HTERT RPE-1 (cell line): ENCODE data around the gene GARNL3.

Experiments
- in situ Hi-C: fragments of 300-500 bp; cut with MboI; formaldehyde crosslinking; loops from 4 replicates; pipeline ENCODE4 v1.14.3; 2020; ENCODE audit warnings: low sequenced_read_pairs

The GARNL3 gene

GRCh38 chr9:127344368-127345000 lies 79.9 kb downstream of the GARNL3 start:
- in situ Hi-C loops: no loop called here

GRCh38 chr9:127345566-127345965 lies 81.0 kb downstream of the GARNL3 start:
- in situ Hi-C loops: no loop called here

DNA sequence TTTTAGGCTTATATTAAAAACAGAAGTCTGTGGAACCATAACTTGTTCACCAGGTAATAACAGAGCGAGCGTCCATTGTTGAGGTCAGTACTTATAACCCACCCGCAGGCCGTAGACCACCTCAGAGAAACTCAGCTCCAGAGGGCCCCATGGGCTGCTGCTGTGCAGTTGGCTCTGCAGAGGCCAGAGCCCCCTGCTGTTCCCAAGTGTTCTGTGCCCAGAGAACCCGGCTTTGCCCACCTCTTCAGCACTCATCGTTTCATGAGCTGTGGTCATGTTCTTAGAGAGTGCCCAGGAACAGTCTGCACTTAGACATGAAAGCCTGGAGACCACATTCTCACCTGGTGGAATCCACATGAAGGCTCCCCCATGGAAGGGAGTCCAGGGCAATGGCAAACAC lies 82.0 kb downstream of the GARNL3 start:
- in situ Hi-C loops: no loop called here

GRCh38 chr9:127347831-127348776 lies 83.5 kb downstream of the GARNL3 start:
- in situ Hi-C loops: no loop called here

GRCh38 chr9:127349483-127350113 lies 85.0 kb downstream of the GARNL3 start:
- in situ Hi-C loops: no loop called here

- in situ Hi-C loops: no loop called here
Observed at GRCh38 chr9:127351182-127352166, 86.9 kb downstream of the GARNL3 start.

- in situ Hi-C loops: no loop called here
Observed at GRCh38 chr9:127353882-127354281, 89.3 kb downstream of the GARNL3 start.

DNA sequence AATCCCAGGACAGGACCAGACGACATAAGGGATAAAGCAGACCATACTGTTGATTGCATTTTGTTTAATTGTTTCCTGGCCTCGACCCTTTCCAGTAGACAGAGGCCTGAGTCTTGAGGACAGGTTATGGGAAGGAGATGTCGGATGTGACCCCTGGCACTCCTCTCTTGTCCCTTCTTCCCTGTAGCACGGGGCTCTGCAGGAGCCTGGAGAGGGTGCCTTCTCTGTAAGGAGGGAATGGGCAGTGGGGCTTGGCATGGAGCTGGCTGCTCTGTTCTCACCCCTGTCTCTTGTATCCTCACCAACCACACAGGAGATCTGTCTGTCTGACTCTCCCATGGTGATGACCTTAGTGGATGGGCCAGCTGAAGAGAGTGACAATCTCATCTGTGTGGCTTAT lies 92.3 kb downstream of the GARNL3 start:
- in situ Hi-C loops: no loop called here

DNA sequence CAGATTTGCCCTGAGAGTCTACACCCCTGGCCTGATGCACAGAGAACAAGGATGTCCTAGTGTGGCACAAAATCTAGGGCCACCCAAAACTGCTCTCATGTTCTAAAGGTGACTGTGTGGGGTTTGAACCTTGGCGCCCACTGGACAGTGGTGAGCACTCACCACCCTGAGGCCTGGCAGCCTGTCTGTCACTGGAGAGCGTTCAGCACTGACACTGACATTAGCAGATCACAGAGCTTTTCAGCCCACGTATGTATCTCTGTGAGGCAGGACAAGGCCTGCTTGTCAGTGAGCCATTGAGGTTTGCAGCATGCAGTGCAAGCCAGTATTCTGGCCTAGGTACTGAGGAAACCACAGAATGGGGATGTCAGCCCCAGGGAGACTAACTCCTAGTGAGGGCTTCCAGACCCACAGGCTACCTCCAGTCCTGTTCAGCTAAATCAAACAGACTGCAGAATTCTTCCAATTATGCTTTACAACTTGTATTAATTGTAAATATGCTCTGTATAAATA lies 93.5 kb downstream of the GARNL3 start:
- in situ Hi-C loops: no loop called here

DNA sequence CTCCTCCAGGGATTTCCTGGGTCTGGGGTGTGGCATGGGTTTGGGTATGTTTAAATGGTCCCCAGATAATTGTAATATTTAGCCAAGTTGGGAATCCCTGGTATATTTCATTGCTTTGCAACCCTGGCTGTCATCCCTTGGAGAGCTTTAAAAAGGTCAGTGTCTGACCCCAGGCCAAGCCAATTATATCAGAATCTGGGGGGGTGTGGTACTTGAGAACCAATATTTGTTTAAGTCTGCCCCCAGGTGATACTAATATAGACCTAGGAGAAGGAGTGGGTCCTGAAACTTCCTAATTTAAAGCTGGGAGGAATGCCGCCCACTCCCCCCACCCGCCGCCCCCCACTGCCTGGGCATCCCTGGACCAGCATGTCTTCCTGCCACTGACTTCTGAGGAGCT lies 94.2 kb downstream of the GARNL3 start:
- in situ Hi-C loops: no loop called here

DNA sequence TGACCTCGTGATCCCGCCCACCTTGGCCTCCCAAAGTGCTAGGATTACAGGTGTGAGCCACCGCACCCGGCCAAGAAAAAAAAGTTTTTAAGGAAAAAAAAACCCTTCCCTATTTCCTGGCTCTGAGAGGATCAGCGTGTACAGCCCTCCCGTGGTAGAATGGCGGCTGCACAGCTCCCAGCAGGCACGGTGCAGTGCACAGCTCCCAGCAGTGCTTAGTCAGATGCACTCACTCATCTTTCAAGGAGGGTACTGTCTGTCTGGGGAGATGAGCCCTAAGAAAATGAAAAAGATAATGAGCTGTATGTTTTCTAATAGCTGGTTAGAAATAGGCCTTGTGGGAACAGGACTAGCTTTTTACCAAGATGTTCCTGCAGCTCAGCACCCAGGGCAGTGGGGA lies 95.7 kb downstream of the GARNL3 start:
- in situ Hi-C loops: no loop called here

DNA sequence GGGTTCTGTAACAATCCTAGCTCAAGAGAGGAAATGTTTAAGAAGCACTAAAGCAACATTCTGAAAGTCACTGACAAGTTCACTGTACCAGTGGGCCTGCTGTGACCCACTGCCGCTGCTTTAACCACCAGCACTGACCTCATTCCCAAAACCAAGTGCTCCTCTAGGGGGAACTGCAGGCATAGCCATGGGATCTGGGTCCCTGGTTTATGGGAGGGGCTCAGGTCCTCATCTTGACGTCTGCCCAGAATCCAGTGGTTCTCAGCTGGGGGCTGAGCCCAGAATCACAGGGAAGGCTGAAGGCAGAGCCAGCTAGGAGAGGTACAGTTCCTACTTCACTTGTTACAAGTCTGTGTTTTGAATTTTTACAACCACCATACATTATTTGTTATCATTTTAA lies 96.3 kb downstream of the GARNL3 start:
- in situ Hi-C loops: no loop called here

DNA sequence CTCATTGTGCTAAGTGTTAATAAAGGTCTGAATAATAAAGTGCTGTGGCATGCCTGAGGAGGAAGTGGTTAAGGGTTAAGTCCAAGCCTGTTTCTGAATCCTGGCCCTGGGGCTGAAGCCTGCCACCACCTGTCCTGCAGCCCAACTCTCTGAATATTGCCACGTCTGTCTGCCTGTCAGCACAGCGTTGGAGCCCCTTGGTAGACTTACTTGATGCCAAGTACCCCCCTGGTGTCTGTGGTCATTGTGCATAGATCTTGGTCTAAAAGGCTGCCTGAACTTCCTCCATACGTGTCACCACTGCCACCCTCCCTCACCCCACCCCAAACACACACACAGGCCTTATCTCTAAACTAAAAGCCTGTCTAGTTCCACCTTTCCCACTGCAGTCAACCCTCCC lies 97.0 kb downstream of the GARNL3 start:
- in situ Hi-C loops: no loop called here

DNA sequence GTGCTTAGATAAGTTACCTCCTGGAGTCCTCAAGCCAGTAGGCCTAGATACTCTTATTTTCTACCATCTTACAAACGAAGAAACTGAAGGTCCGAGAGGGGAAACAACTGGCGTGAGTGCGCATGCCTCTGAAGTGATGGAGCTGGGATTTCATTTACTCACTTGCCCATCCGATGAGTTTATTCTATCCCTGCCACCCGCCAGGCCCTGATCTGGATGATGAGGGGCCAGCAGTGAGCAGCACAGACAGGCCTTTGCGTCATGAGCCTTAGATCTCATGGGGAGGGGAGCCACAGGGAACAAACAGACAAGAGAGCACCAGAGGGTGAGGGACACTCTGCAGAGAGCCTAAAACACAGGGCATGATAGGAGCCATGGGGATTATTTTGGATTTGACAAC lies 98.3 kb downstream of the GARNL3 start:
- in situ Hi-C loops: no loop called here

GRCh38 chr9:127365461-127365860 lies 100.9 kb downstream of the GARNL3 start:
- in situ Hi-C loops: no loop called here

DNA sequence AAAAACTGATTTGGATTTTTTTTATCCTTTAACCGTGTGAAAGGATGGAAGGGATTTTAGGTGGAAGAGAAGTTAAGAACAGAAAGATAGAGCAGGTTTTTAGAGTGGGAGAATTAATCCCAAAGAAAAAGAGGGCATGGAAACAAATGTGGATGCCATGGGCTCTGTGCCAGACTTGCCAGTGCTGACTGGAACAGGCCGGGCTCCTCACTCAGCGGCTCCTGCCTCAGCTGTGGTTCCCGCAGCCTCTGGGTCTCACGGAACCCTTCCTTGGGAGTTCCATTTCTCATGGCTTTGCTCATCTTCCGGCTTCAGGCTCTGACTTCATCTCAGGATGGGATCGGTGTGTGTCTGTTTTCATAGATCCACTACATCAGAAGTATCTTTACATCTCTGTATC lies 102.0 kb downstream of the GARNL3 start:
- in situ Hi-C loops: no loop called here

GRCh38 chr9:127368852-127369402 lies 104.4 kb downstream of the GARNL3 start:
- in situ Hi-C loops: no loop called here

GRCh38 chr9:127369428-127369827 lies 104.9 kb downstream of the GARNL3 start:
- in situ Hi-C loops: no loop called here

DNA sequence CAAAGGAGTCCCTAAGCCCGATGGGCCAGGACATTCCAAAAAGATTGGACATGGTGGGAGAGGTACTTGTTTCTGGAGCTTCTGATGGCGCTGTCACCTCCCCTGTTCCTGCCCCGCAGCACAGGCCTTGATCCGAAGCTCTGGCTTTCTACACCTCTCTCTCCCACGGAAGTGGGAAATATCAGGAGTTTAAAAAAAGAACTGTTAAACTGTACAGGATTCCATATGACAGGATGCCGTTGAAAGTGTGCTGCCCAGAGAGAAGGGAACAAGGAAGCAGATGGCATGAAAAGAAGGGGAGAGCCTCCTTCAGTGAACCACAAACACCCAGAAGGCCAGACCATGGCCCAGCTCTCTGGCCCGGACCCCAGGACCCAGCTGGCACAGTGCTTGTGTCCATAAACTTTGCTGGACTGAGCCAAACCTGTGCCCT lies 105.6 kb downstream of the GARNL3 start:
- in situ Hi-C loops: no loop called here
